Suprapubic skin (tissue), 4 donors: ENCODE data around the gene SPCS3.

Experiments used
- CTCF ChIP-seq, 2 donors: fragments of 200-600 bp in 1 of 2; fragments of 450-650 bp in 1 of 2; sonication (generic) in 1 of 2; IDR thresholded peaks; one replicate each; pipeline ENCODE4 v1.5.1; 2016 to 2019; ENCODE audit warnings: antibody characterized with exemption in 2 of 2, mild to moderate bottlenecking in 1 of 2, moderate library complexity in 1 of 2
- EP300 ChIP-seq: sonication (generic); formaldehyde crosslinking; IDR thresholded peaks from one replicate; pipeline ENCODE4 v1.6.1; 2017; ENCODE audit warnings: antibody characterized with exemption
- POLR2A ChIP-seq, 2 donors: fragments of 450-650 bp; IDR thresholded peaks; one replicate each; pipeline ENCODE4 v1.6.1; 2017; ENCODE audit warnings: antibody characterized with exemption in 2 of 2, mild to moderate bottlenecking in 2 of 2, moderate library complexity in 2 of 2
- POLR2AphosphoS5 ChIP-seq, 3 donors: sonication (generic); formaldehyde crosslinking; IDR thresholded peaks; one replicate each; pipeline ENCODE4 v1.6.1; 2017; ENCODE audit warnings: antibody characterized with exemption in 3 of 3

GRCh38 chr4:176367771-176368465 lies 48.2 kb downstream of the SPCS3 start:
- TF ChIP-seq CTCF (IDR thresholded peaks at IDR 0.05) (no peak), EP300 (no peak), POLR2A (IDR thresholded peaks at IDR 0.05) (no peak), POLR2AphosphoS5 (IDR thresholded peaks at IDR 0.05) (no peak)
